Measurements from ENCODE around the gene ITPRID2. TPM values are rescaled to one million over a fixed set of nuclear protein-coding genes. Genes with fewer than 3 reads are reported as not detected.

Gene ITPRID2
- polyA plus RNA-seq, 1 donor (not counting 4 experiments of a cell fraction or from before 2014, with no cell fraction given), result 146 TPM

GRCh38 chr2:181887045-181887444 lies 4.5 kb upstream of the ITPRID2 start:
- H3K36me3 ChIP-seq (ENCODE audit: control insufficient read depth in 2 of 2, extremely low read depth in 1 of 2, insufficient read depth in 2 of 2, low read length in 2 of 2), result no peaks in the 10 kb centered on the region
- no peak overlapping the region for H3K27ac ChIP-seq (ENCODE audit: control insufficient read depth, insufficient read depth, low read length)

GRCh38 chr2:181889776-181890175 lies 1.8 kb upstream of the ITPRID2 start:
- no peak overlapping the region for H3K27ac ChIP-seq (ENCODE audit: control insufficient read depth, insufficient read depth, low read length)
- H3K9me1 ChIP-seq (ENCODE audit: control insufficient read depth, extremely low read depth, insufficient read depth, low read length), result no peaks in the 10 kb centered on the region
- no peak overlapping the region for H3K4me2 ChIP-seq (ENCODE audit: control insufficient read depth, extremely low read depth, insufficient read depth, low read depth, low read length)
- H3K36me3 ChIP-seq (ENCODE audit: control insufficient read depth in 2 of 2, extremely low read depth in 1 of 2, insufficient read depth in 2 of 2, low read length in 2 of 2), result peaks cover 2 to 3% of the 10 kb centered on the region in 2 experiments
- H3K27me3 ChIP-seq (ENCODE audit: control insufficient read depth, extremely low read depth, insufficient read depth, low read length), result no peaks in the 10 kb centered on the region
- dilution Hi-C loops (cut with MboI; ENCODE audit: extremely low pct_ligation_motif_present, low sequenced_read_pairs), result no loop called here
- DNase-seq (ENCODE audit: low read depth, low spot score) (no peak), FAIRE-seq (no peak)
- peaks cover 15% of the 10 kb centered on the region for H3K4me1 ChIP-seq (ENCODE audit: control insufficient read depth, extremely low read depth, insufficient read depth, low read length)
- no peak for TF ChIP-seq EZH2 (IDR thresholded peaks at IDR 0.05; ENCODE audit: low read length)
- TF ChIP-seq CTCF (optimal IDR thresholded peaks at IDR 0.05 in 1 of 3, IDR thresholded peaks at IDR 0.05 in 1 of 3, conservative IDR thresholded peaks at IDR 0.05 in 1 of 3; ENCODE audit: extremely low read depth in 1 of 3, insufficient read depth in 2 of 3, low read length in 3 of 3), result no peak
- no peaks in the 10 kb centered on the region for H4K20me1 ChIP-seq (ENCODE audit: control insufficient read depth, extremely low read depth, insufficient read depth, low read length)
- H3K9me3 ChIP-seq (ENCODE audit: control insufficient read depth, low read depth, low read length), result no peaks in the 10 kb centered on the region
- H2AFZ ChIP-seq (ENCODE audit: control insufficient read depth, low read length), result no peak overlapping the region
- H3K9ac ChIP-seq (ENCODE audit: control insufficient read depth, extremely low read depth, insufficient read depth, low read length), result no peak overlapping the region
- peaks cover 30% of the 10 kb centered on the region for H3K79me2 ChIP-seq (ENCODE audit: control insufficient read depth, insufficient read depth, low read length)
- H3K4me3 ChIP-seq (ENCODE audit: control insufficient read depth in 2 of 3, extremely low read depth in 1 of 3, insufficient read depth in 2 of 3, low read depth in 1 of 3, low read length in 3 of 3), result no peak overlapping the region

More at GRCh38 chr2:181887045-181887444, 4.5 kb upstream of the ITPRID2 start:
- dilution Hi-C loops (cut with MboI; ENCODE audit: extremely low pct_ligation_motif_present, low sequenced_read_pairs), result no loop called here
- TF ChIP-seq EZH2 (IDR thresholded peaks at IDR 0.05; ENCODE audit: low read length) (no peak), CTCF (optimal IDR thresholded peaks at IDR 0.05 in 1 of 3, IDR thresholded peaks at IDR 0.05 in 1 of 3, conservative IDR thresholded peaks at IDR 0.05 in 1 of 3; ENCODE audit: extremely low read depth in 1 of 3, insufficient read depth in 2 of 3, low read length in 3 of 3) (no peak)
- Histone ChIP-seq H3K9me1 (ENCODE audit: control insufficient read depth, extremely low read depth, insufficient read depth, low read length) (no peaks in the 10 kb centered on the region), H3K27me3 (ENCODE audit: control insufficient read depth, extremely low read depth, insufficient read depth, low read length) (no peaks in the 10 kb centered on the region), H4K20me1 (ENCODE audit: control insufficient read depth, extremely low read depth, insufficient read depth, low read length) (no peaks in the 10 kb centered on the region), H3K4me1 (ENCODE audit: control insufficient read depth, extremely low read depth, insufficient read depth, low read length) (peaks cover 15% of the 10 kb centered on the region), H3K4me3 (ENCODE audit: control insufficient read depth in 2 of 3, extremely low read depth in 1 of 3, insufficient read depth in 2 of 3, low read depth in 1 of 3, low read length in 3 of 3) (no peak overlapping the region), H3K4me2 (ENCODE audit: control insufficient read depth, extremely low read depth, insufficient read depth, low read depth, low read length) (no peak overlapping the region), H3K79me2 (ENCODE audit: control insufficient read depth, insufficient read depth, low read length) (peaks cover 3% of the 10 kb centered on the region), H3K9ac (ENCODE audit: control insufficient read depth, extremely low read depth, insufficient read depth, low read length) (no peak overlapping the region), H2AFZ (ENCODE audit: control insufficient read depth, low read length) (no peak overlapping the region), H3K9me3 (ENCODE audit: control insufficient read depth, low read depth, low read length) (no peaks in the 10 kb centered on the region)
- FAIRE-seq, result no peak
- DNase-seq (ENCODE audit: low read depth, low spot score), result no peak

Data from keratinocyte (primary cell).